Vagina (tissue), 2 donors: Measurements from ENCODE around the gene ITPK1. TPM values are rescaled to one million over a fixed set of nuclear protein-coding genes. Genes with fewer than 3 reads are reported as not detected.
A peak's percentile ranks its signal among the peaks of the same experiment; 100 is the strongest.

Experiments
- DNase-seq, 2 donors: peaks; one replicate each; pipeline ENCODE4 v3.0.0-alpha.2; 2017; ENCODE audit errors: extremely low spot score in 2 of 2
- H3K27ac ChIP-seq: fragments of 200-600 bp; sonication (generic); one replicate; pipeline ENCODE4 v1.5.1; 2019
- H3K27me3 ChIP-seq: fragments of 200-600 bp; sonication (generic); one replicate; pipeline ENCODE4 v1.5.1; 2019
- H3K36me3 ChIP-seq, 2 donors: fragments of 200-600 bp; sonication (generic); one replicate each; pipeline ENCODE4 v1.5.1; 2017 to 2019
- H3K4me1 ChIP-seq: fragments of 200-600 bp; sonication (generic); one replicate; pipeline ENCODE4 v1.5.1; 2019
- H3K4me3 ChIP-seq, 2 donors: fragments of 200-600 bp; sonication (generic); 1 replicate in 1 of 2; 2 replicates in 1 of 2; pipeline ENCODE4 v1.5.1; 2016 to 2019
- H3K9me3 ChIP-seq: fragments of 200-600 bp; sonication (generic); one replicate; pipeline ENCODE4 v1.5.1; 2019
- POLR2A ChIP-seq, 2 donors: fragments of 450-650 bp; IDR thresholded peaks; one replicate each; pipeline ENCODE4 v1.6.1; 2017; ENCODE audit warnings: antibody characterized with exemption in 2 of 2, mild to moderate bottlenecking in 2 of 2, moderate library complexity in 2 of 2
- POLR2AphosphoS5 ChIP-seq, 2 donors: sonication (generic); formaldehyde crosslinking; IDR thresholded peaks; one replicate each; pipeline ENCODE4 v1.9.0; 2017; ENCODE audit warnings: antibody characterized with exemption in 2 of 2, mild to moderate bottlenecking in 2 of 2, low read depth in 1 of 2; ENCODE audit not compliant: insufficient read depth in 1 of 2
- intact Hi-C: fragments of 100-400 bp; cut with DNase I; formaldehyde crosslinking; loops from one replicate; pipeline ENCODE4 v1.15.1; 2023
- total RNA-seq: library from RNA; depleted of rRNA; stranded (reverse); fragments of >200 nt; gene quantifications from one replicate; pipeline ENCODE4 v1.2.3, GENCODE V29; 2016
- TF ChIP-seq, protein P1 (sequence below), 3 experiments: fragments of 450-650 bp in 2 of 3; fragments of 200-600 bp in 1 of 3; sonication (generic) in 1 of 3; IDR thresholded peaks; one replicate each; pipeline ENCODE4 v1.5.1; 2017 to 2019; ENCODE audit warnings: antibody characterized with exemption in 3 of 3, mild to moderate bottlenecking in 2 of 3, moderate library complexity in 2 of 3

Gene ITPK1
- total RNA-seq, 1 donor from 2014 or later, result 49.6 TPM

DNA sequence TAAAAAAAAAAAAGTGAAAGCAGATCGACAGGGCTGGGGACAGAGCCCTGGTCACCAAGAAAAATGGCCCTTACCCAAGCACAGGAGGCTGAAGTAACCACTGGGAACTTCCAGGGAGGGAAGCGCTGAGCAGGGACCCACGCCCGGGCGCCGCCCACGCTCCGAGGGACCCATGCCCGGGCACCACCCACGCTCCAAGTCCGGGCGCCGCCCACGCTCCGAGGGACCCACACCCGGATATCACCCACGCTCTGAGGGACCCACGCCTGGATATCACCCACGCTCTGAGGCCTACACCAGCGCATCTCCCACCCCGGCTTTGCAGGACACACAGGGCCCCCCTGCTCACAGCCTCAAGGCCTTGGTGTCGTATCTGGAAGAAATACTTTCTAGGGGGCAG, 167.1 kb downstream of the ITPK1 start:
- Histone ChIP-seq H3K36me3 (peaks cover 0 to 32% of the 10 kb centered on the region in 2 donors), H3K9me3 (no peaks in the 10 kb centered on the region), H3K27me3 (no peaks in the 10 kb centered on the region), H3K27ac (no peak overlapping the region), H3K4me1 (peaks cover 11% of the 10 kb centered on the region), H3K4me3 (no peak overlapping the region)
- intact Hi-C loops, result no loop called here
- TF ChIP-seq POLR2A (IDR thresholded peaks at IDR 0.05) (no peak), POLR2AphosphoS5 (IDR thresholded peaks at IDR 0.05; ENCODE audit: insufficient read depth in 1 of 2, low read depth in 1 of 2) (no peak)
- TF ChIP-seq, protein P1, sequence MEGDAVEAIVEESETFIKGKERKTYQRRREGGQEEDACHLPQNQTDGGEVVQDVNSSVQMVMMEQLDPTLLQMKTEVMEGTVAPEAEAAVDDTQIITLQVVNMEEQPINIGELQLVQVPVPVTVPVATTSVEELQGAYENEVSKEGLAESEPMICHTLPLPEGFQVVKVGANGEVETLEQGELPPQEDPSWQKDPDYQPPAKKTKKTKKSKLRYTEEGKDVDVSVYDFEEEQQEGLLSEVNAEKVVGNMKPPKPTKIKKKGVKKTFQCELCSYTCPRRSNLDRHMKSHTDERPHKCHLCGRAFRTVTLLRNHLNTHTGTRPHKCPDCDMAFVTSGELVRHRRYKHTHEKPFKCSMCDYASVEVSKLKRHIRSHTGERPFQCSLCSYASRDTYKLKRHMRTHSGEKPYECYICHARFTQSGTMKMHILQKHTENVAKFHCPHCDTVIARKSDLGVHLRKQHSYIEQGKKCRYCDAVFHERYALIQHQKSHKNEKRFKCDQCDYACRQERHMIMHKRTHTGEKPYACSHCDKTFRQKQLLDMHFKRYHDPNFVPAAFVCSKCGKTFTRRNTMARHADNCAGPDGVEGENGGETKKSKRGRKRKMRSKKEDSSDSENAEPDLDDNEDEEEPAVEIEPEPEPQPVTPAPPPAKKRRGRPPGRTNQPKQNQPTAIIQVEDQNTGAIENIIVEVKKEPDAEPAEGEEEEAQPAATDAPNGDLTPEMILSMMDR (IDR thresholded peaks at IDR 0.05), result no peak
- DNase-seq, result no peak

DNA sequence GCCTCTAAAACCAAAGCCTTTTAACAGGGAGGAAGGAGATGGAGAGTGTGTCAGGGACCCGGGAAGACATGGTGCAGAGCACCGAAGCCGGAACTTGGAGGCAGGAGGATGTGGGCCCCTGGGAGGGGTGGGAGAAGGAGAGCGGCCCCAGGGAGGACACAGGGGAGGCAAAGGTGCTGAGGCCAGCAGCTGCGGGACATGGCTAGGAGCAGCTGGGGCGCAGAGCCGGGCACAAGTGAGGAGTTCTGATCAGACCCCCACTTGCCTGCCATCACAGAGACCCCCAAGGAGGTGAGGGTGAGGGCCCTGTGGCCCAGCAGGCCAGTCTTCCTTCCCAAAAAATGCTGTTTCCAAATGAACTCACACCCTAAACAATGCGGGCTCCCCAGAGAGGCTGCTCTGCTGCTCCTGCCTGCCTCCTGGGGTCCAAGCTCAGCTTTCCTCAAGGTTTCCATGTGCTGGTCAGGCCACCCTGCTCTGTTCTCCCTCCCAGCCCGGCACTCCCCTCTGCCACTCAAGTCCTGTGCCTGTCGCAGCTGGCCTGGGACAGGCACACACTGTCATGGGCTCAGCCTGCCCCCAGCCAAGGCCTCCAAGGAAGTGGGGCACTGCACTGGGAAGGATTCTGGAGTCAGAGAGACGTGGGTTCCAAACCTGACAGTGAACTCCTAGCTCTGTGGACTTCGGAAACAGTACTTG, 168.7 kb downstream of the ITPK1 start:
- no peak overlapping the region for H3K27ac ChIP-seq
- no peak for TF ChIP-seq POLR2AphosphoS5 (IDR thresholded peaks at IDR 0.05; ENCODE audit: insufficient read depth in 1 of 2, low read depth in 1 of 2)
- peaks cover 11% of the 10 kb centered on the region for H3K4me1 ChIP-seq
- no peaks in the 10 kb centered on the region for H3K27me3 ChIP-seq
- H3K9me3 ChIP-seq, result no peaks in the 10 kb centered on the region
- peaks cover 0 to 32% of the 10 kb centered on the region in 2 donors for H3K36me3 ChIP-seq
- H3K4me3 ChIP-seq, result no peak overlapping the region
- DNase-seq, result no peak
- intact Hi-C loops, result no loop called here

DNA sequence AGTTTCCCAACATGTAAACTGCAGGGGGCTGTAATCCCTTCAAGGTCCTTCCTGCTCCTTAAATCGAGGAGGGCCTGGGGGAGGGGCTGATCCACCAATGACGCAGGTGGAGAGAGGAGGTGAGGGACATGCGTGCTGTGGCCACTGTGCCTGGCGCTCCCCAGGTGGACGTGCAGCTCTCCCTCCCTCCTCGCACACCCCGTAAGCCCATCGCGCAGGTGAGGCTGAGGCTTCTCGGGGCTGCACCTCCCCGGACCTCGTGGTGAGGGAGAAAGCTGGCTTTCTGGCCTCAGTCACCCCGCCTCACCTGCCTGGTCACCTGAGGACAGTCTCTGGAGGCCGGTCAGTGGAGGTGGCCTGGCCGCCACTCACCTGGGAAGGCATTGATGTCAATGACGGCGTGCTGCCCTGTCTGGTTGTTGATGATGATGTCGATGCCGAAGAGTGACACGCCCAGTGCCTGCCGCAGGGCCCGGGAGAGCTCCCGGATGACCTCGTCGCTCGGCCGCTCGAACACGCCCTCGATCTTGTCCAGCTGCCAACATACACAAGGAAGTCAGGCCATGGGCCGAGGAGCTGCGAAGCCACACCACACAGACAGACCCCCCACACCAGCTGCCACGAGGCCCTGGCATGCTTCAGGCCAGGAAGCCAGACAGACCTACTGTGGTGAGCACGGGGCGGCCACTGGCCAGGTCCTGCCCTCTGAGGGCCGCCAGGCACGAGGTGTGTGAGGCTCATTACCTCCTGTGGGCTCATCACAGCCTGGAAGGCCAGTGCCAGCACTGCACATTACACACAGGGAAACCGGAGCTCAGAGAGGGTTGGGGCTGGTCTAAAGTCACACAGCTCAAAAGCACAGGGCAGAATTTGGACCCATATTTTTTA, 169.5 kb downstream of the ITPK1 start:
- Histone ChIP-seq H3K9me3 (no peaks in the 10 kb centered on the region), H3K4me1 (peaks cover 6% of the 10 kb centered on the region), H3K27me3 (no peaks in the 10 kb centered on the region), H3K27ac (no peak overlapping the region), H3K36me3 (peaks cover 0 to 29% of the 10 kb centered on the region in 2 donors), H3K4me3 (no peak overlapping the region)
- intact Hi-C loops, result no loop called here
- no peak for DNase-seq
- TF ChIP-seq POLR2A (IDR thresholded peaks at IDR 0.05), result no peak
- TF ChIP-seq, protein P1 (IDR thresholded peaks at IDR 0.05), result no peak
- TF ChIP-seq POLR2AphosphoS5 (IDR thresholded peaks at IDR 0.05; ENCODE audit: insufficient read depth in 1 of 2, low read depth in 1 of 2), result peak; percentile 35 to 37

DNA sequence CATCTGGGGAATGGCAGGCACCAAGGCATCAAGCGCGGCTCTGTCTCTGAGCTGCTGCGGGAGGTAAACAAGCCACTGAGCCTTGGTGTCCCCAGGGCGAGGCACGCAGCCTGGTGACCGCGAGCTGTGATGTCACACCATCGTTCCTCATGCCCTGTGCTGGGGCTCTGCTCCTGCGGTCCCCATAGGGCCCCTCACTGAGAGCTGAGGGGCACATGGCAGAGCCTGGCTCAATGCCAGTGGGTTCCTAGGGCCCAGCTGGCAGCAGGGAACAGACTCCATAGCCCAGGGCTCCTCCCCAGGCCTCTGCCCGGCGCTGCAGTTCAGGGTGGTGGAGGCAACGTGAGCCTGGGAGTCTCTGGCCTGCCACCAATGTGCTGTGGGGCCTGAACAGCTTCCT, 170.2 kb downstream of the ITPK1 start:
- Histone ChIP-seq H3K27ac (no peak overlapping the region), H3K36me3 (peaks cover 0 to 25% of the 10 kb centered on the region in 2 donors)

DNA sequence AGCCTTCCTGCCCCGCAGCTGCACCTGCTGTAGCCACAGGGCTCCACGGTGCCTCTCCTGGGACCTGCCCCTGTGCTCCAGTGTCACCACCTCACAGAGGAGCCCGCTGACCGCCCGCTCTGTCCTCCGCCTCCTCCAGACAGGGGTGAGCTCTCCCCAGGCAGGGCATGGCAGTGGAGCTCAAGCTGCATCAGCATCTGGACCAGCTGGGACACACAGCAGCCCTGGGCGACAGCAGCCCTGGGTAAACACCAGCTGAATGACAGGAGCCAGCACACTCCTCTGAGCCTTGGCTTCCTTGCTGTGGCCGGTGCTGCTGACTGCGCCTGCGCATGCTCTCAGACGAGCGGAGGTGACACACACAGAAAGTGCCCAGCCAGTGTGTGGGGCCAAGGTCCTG, 170.7 kb downstream of the ITPK1 start:
- Histone ChIP-seq H3K36me3 (peaks cover 0 to 20% of the 10 kb centered on the region in 2 donors), H3K9me3 (no peaks in the 10 kb centered on the region)
- DNase-seq, result no peak

More for the DNA sequence above, 170.2 kb downstream of the ITPK1 start:
- TF ChIP-seq POLR2AphosphoS5 (IDR thresholded peaks at IDR 0.05; ENCODE audit: insufficient read depth in 1 of 2, low read depth in 1 of 2) (no peak), POLR2A (IDR thresholded peaks at IDR 0.05) (no peak)
- TF ChIP-seq, protein P1 (IDR thresholded peaks at IDR 0.05), result no peak
- no peak for DNase-seq
- intact Hi-C loops, result no loop called here
- no peaks in the 10 kb centered on the region for H3K27me3 ChIP-seq
- no peaks in the 10 kb centered on the region for H3K9me3 ChIP-seq
- no peak overlapping the region for H3K4me3 ChIP-seq
- peaks cover 6% of the 10 kb centered on the region for H3K4me1 ChIP-seq

More for the DNA sequence above, 170.7 kb downstream of the ITPK1 start:
- TF ChIP-seq, protein P1 (IDR thresholded peaks at IDR 0.05), result no peak
- TF ChIP-seq POLR2AphosphoS5 (IDR thresholded peaks at IDR 0.05; ENCODE audit: insufficient read depth in 1 of 2, low read depth in 1 of 2) (no peak), POLR2A (IDR thresholded peaks at IDR 0.05) (no peak)
- intact Hi-C loops, result no loop called here
- Histone ChIP-seq H3K27ac (no peak overlapping the region), H3K27me3 (no peaks in the 10 kb centered on the region), H3K4me3 (no peak overlapping the region), H3K4me1 (peaks cover 6% of the 10 kb centered on the region)
